Umbilical cord (tissue), 2 donors: Measurements from ENCODE around the gene POLA1. TPM values are rescaled to one million over a fixed set of nuclear protein-coding genes. Genes with fewer than 3 reads are reported as not detected.

Source experiments
- DNase-seq: peaks from one replicate; pipeline ENCODE4 v3.0.0-alpha.2; 2015; ENCODE audit warnings: low spot score
- total RNA-seq: library from RNA; depleted of rRNA; stranded (reverse); fragments of >200 nt; gene quantifications from one replicate; pipeline ENCODE4 v1.2.3, GENCODE V29; 2014; ENCODE audit warnings: low replicate concordance; ENCODE audit not compliant: insufficient read depth

Gene POLA1
- total RNA-seq, 1 donor from 2014 or later: 18.1 TPM

DNA sequence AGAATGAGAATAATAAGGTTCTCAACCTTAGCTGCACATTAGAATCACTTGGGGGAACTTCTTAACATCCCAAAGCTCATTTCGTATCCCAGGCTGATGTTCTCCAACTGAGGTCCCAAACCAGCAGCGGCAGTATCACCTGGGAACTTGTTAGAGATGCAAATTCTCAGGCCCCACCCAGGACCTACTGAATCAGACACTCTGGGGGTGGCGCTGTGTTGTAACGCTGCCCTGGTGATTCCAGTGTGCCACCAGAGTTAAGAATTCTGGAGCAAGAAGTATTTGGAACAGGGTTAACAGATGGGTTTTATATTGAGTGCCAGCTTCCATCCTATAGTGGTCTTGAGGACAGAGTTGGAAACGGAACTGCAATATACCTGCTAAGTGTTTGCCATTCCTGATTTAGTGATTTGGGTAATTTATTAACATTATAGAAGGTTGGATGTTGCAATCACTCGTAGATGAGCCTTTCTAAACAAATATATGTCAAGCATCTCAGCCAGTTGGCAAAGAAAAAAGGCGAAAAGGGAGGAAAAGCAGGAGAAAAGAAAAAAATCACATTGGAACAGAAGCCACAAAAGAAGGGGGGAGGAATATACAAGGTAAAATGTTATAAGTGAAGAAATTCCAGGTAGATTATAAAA lies 181.0 kb downstream of the POLA1 start:
- DNase-seq: no peak

DNA sequence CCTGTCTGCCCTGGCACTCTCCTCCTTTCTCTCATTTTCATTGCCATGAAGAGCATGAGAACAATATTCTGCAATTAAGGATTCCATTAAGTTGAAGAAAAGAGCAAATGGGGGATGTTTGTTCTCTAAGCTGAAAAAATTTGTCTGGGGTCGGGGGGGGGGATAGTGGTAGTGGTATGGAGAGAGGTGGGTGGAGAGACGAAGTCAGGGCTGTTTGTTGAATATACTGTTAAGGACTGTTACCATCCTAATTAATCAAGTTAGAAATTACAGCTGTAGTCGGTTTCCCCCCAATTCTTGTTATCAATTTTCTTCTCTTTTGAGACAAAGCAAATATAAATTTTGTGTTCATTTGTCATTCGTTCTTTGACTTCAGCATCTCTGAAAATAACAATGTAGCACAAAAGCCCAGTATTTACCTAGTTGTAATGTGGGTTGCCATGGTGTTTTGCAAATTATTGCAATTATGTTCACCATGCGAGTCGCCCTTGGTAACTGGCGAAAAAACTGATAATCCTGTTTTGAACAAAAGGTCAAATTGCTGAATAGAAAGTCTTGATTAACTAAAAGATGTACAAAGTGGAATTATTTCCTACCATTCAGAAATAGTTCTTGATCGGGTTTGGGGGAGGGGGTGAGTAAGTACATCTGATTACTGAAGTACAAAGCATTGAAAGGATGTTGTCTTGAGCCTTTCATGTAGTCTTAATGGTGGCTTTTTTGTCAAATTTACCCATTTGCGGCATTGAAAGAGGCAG lies 183.0 kb downstream of the POLA1 start:
- DNase-seq: no peak

GRCh38 chrX:24877288-24877664 lies 183.6 kb downstream of the POLA1 start:
- DNase-seq: no peak

- DNase-seq: no peak
These were observed 184.3 kb downstream of the POLA1 start for GRCh38 chrX:24877854-24878650.

- no peak for DNase-seq
These were observed 186.0 kb downstream of the POLA1 start for GRCh38 chrX:24879679-24880078.

- DNase-seq: no peak
These were observed 193.2 kb downstream of the POLA1 start for GRCh38 chrX:24886916-24887315.

GRCh38 chrX:24890677-24891076 lies 197.0 kb downstream of the POLA1 start:
- DNase-seq: no peak

DNA sequence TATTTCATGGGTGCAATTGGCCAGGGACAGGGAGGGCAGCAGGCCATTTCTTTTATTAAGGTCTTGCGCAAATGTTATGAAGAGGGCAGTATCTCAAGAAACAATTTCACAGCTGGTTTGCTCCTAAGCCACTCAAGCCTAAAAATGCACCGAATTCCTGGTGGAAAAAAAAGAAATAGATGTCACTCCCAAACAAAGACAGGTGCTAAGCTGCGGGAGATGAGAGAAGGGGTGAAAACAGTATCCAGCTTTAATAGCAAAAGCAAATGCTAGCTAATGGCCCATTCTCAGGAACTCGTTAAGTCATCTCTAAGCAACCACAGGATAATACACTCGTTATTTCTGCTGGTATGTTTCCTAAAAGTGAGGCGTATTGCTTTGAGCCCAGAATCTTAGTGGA lies 205.7 kb downstream of the POLA1 start:
- DNase-seq: no peak

- no peak for DNase-seq
These were observed 206.5 kb downstream of the POLA1 start for GRCh38 chrX:24900234-24900633.

- DNase-seq: peak; percentile 0
These were observed 209.1 kb downstream of the POLA1 start for GRCh38 chrX:24902806-24903205.

- DNase-seq: no peak
These were observed 225.0 kb downstream of the POLA1 start for GRCh38 chrX:24918715-24919114.

- DNase-seq: no peak
These were observed 227.1 kb downstream of the POLA1 start for GRCh38 chrX:24920769-24921168.

DNA sequence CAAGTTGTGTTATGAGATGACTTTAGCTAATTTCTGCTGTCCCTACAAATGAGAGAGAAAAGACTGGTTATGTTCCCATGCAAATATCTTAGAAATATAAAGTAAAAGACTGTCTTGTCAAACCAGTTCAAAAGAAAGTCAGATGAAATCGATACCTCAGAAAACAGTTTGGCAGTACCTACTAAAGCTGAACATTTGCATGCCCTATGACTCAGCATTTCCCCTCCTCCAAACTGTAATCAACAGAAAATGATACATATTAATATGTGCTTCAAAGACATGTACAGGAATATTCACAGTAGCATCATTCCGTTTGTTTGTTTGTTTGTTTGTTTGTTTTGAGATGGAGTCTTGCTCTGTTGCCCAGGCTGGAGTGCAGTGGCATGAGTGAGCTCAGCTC lies 231.7 kb downstream of the POLA1 start:
- no peak for DNase-seq

DNA sequence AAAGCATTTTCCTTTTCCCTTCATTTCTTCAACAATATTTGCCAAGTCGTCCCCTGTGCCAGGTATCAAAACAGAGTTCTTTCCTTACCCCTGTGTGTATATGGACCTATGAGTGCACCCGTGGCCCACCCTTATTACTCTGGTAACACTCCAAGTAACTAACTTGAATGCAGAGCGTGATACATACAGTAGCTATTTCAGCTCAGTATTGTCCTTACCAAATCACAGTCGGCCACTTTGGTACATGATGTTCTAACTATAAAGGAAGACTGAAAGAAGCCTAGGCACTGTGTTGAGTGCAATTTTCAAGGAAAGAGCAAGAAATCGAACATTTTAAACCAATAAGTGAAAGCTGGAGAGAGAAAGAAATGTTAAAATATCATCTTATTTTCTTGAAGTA lies 233.7 kb downstream of the POLA1 start:
- DNase-seq: no peak

DNA sequence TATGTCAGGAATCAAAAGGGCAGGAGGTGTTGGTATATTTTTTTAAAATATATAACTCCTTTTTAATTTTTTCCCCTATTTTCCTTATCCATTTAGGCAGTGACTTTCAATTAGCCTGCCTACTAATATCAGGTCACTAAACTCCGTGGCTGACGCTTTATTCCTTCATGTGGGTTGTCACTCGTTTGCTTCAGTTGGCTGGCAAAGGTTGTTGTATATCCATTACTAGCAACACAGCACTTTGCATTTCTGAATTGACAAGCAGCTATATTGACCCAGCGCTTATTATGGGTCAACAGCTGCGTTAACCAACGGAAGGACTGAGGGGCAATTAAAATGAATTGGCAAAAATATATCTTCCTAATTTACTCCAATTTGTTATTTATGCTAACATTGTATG lies 234.4 kb downstream of the POLA1 start:
- DNase-seq: no peak

- DNase-seq: no peak
These were observed 240.6 kb downstream of the POLA1 start for GRCh38 chrX:24934279-24934678.

- DNase-seq: no peak
These were observed 251.3 kb downstream of the POLA1 start for GRCh38 chrX:24945009-24945408.

- DNase-seq: no peak
These were observed 252.7 kb downstream of the POLA1 start for GRCh38 chrX:24946369-24946768.

DNA sequence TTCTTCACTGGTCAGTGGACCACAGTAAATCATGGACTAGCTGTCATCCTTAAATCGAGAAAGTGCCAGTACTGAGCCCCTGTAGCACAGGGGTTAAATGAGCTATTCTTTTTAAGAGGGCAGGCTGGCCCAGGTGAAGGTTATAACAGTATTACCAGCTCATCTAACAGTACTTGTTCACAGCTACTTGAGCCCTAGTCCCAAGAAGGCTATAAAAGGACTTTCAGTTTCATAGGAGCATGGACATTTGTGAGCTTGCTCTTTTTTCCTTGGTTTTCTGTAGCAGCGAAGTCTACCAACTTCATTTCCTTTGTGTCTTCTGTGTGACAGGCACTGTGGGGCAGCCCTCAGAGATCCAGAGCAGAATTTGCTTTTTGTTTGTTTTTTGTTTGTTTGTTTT lies 261.0 kb downstream of the POLA1 start:
- no peak for DNase-seq

- DNase-seq: no peak
These were observed 261.7 kb downstream of the POLA1 start for GRCh38 chrX:24955372-24955930.

GRCh38 chrX:24956828-24957227 lies 263.1 kb downstream of the POLA1 start:
- DNase-seq: no peak

GRCh38 chrX:24961809-24962208 lies 268.1 kb downstream of the POLA1 start:
- no peak for DNase-seq
